WTC11 (cell line): ENCODE results near the gene SEMA4C. TPM values are rescaled to one million over a fixed set of nuclear protein-coding genes. Genes with fewer than 3 reads are reported as not detected.

Source experiments
- ATAC-seq: fragments of 200-7000 bp; cut with Tn5 transposase; 2 replicates; pipeline ENCODE4 v1.10.0; 2021; ENCODE audit warnings: mild to moderate bottlenecking, moderate library complexity
- CTCF ChIA-PET: fragments of 300-600 bp; sonication (Branson Sonifier 250); formaldehyde crosslinking; loops from one replicate; lab custom pipeline; 2021; ENCODE audit warnings: antibody characterized with exemption; lab: Charles Lee
- POLR2A ChIA-PET: fragments of 350-600 bp; sonication (Branson Sonifier 250); formaldehyde crosslinking; loops from one replicate; lab custom pipeline; 2021; ENCODE audit warnings: antibody characterized with exemption; lab: Charles Lee
- DNase-seq: peaks from one replicate; pipeline ENCODE4 v3.0.0; 2021; ENCODE audit warnings: low spot score
- H3K27ac Mint-ChIP-seq: 2 replicates; pipeline ENCODE4 v1.8.0; 2021; ENCODE audit warnings: mixed read lengths
- H3K27me3 Mint-ChIP-seq: 2 replicates; pipeline ENCODE4 v1.8.0; 2021; ENCODE audit warnings: low read depth, mild to moderate bottlenecking, moderate library complexity, mixed read lengths
- H3K36me3 Mint-ChIP-seq: 2 replicates; pipeline ENCODE4 v1.8.0; 2021; ENCODE audit warnings: mixed read lengths
- H3K4me1 Mint-ChIP-seq: 2 replicates; pipeline ENCODE4 v1.8.0; 2022; ENCODE audit warnings: mixed read lengths
- H3K4me3 Mint-ChIP-seq: 2 replicates; pipeline ENCODE4 v1.8.0; 2021; ENCODE audit warnings: mild to moderate bottlenecking, moderate library complexity, mixed read lengths
- H3K9me3 Mint-ChIP-seq: 2 replicates; pipeline ENCODE4 v1.8.0; 2021; ENCODE audit warnings: mixed read lengths
- ATF1 ChIP-seq: sonication (generic); formaldehyde crosslinking; IDR thresholded peaks from 2 replicates; pipeline ENCODE4 v1.8.1; 2023; ENCODE audit warnings: mild to moderate bottlenecking, moderate library complexity, missing genetic modification reagents
- CREB1 ChIP-seq: sonication (generic); formaldehyde crosslinking; IDR thresholded peaks from 2 replicates; pipeline ENCODE4 v1.8.0; 2023; ENCODE audit warnings: mild to moderate bottlenecking, missing genetic modification reagents
- CREM ChIP-seq: sonication (generic); formaldehyde crosslinking; IDR thresholded peaks from 2 replicates; pipeline ENCODE4 v1.8.1; 2022; ENCODE audit warnings: mild to moderate bottlenecking, missing genetic modification reagents, moderate library complexity
- ETV6 ChIP-seq: sonication (generic); formaldehyde crosslinking; IDR thresholded peaks from 2 replicates; pipeline ENCODE4 v1.8.1; 2022; ENCODE audit warnings: mild to moderate bottlenecking, missing genetic modification reagents
- JAZF1 ChIP-seq: fragments of 250-450 bp; sonication (Bioruptor Pico); IDR thresholded peaks from 2 replicates; pipeline ENCODE4 v1.9.0; 2021; ENCODE audit warnings: moderate library complexity, mild to moderate bottlenecking, inconsistent platforms
- MYBL2 ChIP-seq: sonication (generic); formaldehyde crosslinking; IDR thresholded peaks from 2 replicates; pipeline ENCODE4 v1.8.1; 2023; ENCODE audit warnings: mild to moderate bottlenecking, moderate library complexity, missing genetic modification reagents
- OVOL2 ChIP-seq: fragments of 250-450 bp; sonication (Bioruptor Pico); IDR thresholded peaks from 2 replicates; pipeline ENCODE4 v1.9.0; 2021; ENCODE audit warnings: mild to moderate bottlenecking, borderline replicate concordance
- PRRX2 ChIP-seq: fragments of 250-450 bp; sonication (Bioruptor Pico); IDR thresholded peaks from 2 replicates; pipeline ENCODE4 v1.8.0; 2021; ENCODE audit warnings: mild to moderate bottlenecking
- RELA ChIP-seq: sonication (generic); formaldehyde crosslinking; IDR thresholded peaks from 2 replicates; pipeline ENCODE4 v1.8.1; 2022; ENCODE audit warnings: missing genetic modification reagents, mild to moderate bottlenecking, borderline replicate concordance
- SMAD3 ChIP-seq: sonication (generic); formaldehyde crosslinking; IDR thresholded peaks from 2 replicates; pipeline ENCODE4 v1.8.0; 2022; ENCODE audit warnings: missing genetic modification reagents, mild to moderate bottlenecking, borderline replicate concordance
- TCF7 ChIP-seq: sonication (generic); formaldehyde crosslinking; IDR thresholded peaks from 2 replicates; pipeline ENCODE4 v1.8.0; 2022; ENCODE audit warnings: mild to moderate bottlenecking, low read depth, missing genetic modification reagents, moderate library complexity
- TEAD4 ChIP-seq: sonication (generic); formaldehyde crosslinking; IDR thresholded peaks from 2 replicates; pipeline ENCODE4 v1.8.0; 2022; ENCODE audit warnings: mild to moderate bottlenecking, missing genetic modification reagents
- total RNA-seq: library from RNA; stranded (reverse); gene quantifications from 3 replicates; pipeline ENCODE4 v1.2.3, GENCODE V29; 2021
- TF ChIP-seq, protein P1 (sequence below): sonication (generic); formaldehyde crosslinking; IDR thresholded peaks from 2 replicates; pipeline ENCODE4 v1.8.1; 2022; ENCODE audit warnings: mild to moderate bottlenecking, missing genetic modification reagents, moderate library complexity, borderline replicate concordance
- TF ChIP-seq, protein P2 (sequence below): sonication (generic); formaldehyde crosslinking; IDR thresholded peaks from 2 replicates; pipeline ENCODE4 v1.8.0; 2023; ENCODE audit warnings: missing genetic modification reagents, mild to moderate bottlenecking, borderline replicate concordance
- TF ChIP-seq, protein P3 (sequence below): sonication (generic); formaldehyde crosslinking; IDR thresholded peaks from 2 replicates; pipeline ENCODE4 v1.8.0; 2023; ENCODE audit warnings: missing genetic modification reagents
- TF ChIP-seq, protein P4 (sequence below): sonication (generic); formaldehyde crosslinking; IDR thresholded peaks from 2 replicates; pipeline ENCODE4 v1.8.1; 2023; ENCODE audit warnings: mild to moderate bottlenecking, missing genetic modification reagents
- TF ChIP-seq, protein P5 (sequence below): sonication (generic); formaldehyde crosslinking; IDR thresholded peaks from 2 replicates; pipeline ENCODE4 v1.8.1; 2023; ENCODE audit warnings: mild to moderate bottlenecking, missing genetic modification reagents, borderline replicate concordance
- TF ChIP-seq, protein P6 (sequence below): sonication (generic); formaldehyde crosslinking; IDR thresholded peaks from 2 replicates; pipeline ENCODE4 v1.8.1; 2023; ENCODE audit warnings: mild to moderate bottlenecking, moderate library complexity, missing genetic modification reagents

Gene SEMA4C
- total RNA-seq, 1 experiment from 2014 or later, result 81.6 TPM

DNA sequence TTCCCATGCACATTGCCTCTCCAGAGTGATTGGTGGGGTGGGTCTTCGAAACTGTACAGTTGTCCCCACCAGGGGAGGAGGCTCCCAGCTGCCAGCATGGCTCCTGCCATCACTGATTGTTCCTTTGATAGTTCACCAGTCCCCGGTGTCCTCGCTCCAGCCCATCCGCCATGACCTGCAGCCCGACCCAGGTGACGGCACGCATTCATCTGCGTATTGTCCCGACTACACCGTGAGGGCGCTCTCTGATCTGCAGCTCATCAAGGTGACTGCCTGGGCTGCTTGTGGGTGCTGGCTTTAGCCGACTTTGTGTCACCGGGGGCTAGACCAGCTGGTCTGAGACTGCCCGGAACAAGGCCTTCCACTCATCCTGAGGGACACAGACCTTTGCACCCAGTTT is 41.4 kb downstream of the SEMA4C start (continued):
- TF ChIP-seq TEAD4 (CRISPR knock-in tag) (no peak), CREM (CRISPR knock-in tag) (no peak), RELA (no peak), TCF7 (CRISPR knock-in tag) (no peak), ATF1 (CRISPR knock-in tag) (no peak), PRRX2 (CRISPR knock-in tag) (no peak), JAZF1 (CRISPR knock-in tag) (no peak)
- TF ChIP-seq, protein P1, sequence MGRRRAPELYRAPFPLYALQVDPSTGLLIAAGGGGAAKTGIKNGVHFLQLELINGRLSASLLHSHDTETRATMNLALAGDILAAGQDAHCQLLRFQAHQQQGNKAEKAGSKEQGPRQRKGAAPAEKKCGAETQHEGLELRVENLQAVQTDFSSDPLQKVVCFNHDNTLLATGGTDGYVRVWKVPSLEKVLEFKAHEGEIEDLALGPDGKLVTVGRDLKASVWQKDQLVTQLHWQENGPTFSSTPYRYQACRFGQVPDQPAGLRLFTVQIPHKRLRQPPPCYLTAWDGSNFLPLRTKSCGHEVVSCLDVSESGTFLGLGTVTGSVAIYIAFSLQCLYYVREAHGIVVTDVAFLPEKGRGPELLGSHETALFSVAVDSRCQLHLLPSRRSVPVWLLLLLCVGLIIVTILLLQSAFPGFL, result no peak
- TF ChIP-seq, protein P2, sequence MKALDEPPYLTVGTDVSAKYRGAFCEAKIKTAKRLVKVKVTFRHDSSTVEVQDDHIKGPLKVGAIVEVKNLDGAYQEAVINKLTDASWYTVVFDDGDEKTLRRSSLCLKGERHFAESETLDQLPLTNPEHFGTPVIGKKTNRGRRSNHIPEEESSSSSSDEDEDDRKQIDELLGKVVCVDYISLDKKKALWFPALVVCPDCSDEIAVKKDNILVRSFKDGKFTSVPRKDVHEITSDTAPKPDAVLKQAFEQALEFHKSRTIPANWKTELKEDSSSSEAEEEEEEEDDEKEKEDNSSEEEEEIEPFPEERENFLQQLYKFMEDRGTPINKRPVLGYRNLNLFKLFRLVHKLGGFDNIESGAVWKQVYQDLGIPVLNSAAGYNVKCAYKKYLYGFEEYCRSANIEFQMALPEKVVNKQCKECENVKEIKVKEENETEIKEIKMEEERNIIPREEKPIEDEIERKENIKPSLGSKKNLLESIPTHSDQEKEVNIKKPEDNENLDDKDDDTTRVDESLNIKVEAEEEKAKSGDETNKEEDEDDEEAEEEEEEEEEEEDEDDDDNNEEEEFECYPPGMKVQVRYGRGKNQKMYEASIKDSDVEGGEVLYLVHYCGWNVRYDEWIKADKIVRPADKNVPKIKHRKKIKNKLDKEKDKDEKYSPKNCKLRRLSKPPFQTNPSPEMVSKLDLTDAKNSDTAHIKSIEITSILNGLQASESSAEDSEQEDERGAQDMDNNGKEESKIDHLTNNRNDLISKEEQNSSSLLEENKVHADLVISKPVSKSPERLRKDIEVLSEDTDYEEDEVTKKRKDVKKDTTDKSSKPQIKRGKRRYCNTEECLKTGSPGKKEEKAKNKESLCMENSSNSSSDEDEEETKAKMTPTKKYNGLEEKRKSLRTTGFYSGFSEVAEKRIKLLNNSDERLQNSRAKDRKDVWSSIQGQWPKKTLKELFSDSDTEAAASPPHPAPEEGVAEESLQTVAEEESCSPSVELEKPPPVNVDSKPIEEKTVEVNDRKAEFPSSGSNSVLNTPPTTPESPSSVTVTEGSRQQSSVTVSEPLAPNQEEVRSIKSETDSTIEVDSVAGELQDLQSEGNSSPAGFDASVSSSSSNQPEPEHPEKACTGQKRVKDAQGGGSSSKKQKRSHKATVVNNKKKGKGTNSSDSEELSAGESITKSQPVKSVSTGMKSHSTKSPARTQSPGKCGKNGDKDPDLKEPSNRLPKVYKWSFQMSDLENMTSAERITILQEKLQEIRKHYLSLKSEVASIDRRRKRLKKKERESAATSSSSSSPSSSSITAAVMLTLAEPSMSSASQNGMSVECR (CRISPR knock-in tag), result no peak
- TF ChIP-seq, protein P3, sequence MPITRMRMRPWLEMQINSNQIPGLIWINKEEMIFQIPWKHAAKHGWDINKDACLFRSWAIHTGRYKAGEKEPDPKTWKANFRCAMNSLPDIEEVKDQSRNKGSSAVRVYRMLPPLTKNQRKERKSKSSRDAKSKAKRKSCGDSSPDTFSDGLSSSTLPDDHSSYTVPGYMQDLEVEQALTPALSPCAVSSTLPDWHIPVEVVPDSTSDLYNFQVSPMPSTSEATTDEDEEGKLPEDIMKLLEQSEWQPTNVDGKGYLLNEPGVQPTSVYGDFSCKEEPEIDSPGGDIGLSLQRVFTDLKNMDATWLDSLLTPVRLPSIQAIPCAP (CRISPR knock-in tag), result no peak
- TF ChIP-seq, protein P4, sequence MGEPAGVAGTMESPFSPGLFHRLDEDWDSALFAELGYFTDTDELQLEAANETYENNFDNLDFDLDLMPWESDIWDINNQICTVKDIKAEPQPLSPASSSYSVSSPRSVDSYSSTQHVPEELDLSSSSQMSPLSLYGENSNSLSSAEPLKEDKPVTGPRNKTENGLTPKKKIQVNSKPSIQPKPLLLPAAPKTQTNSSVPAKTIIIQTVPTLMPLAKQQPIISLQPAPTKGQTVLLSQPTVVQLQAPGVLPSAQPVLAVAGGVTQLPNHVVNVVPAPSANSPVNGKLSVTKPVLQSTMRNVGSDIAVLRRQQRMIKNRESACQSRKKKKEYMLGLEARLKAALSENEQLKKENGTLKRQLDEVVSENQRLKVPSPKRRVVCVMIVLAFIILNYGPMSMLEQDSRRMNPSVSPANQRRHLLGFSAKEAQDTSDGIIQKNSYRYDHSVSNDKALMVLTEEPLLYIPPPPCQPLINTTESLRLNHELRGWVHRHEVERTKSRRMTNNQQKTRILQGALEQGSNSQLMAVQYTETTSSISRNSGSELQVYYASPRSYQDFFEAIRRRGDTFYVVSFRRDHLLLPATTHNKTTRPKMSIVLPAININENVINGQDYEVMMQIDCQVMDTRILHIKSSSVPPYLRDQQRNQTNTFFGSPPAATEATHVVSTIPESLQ (CRISPR knock-in tag), result no peak
- TF ChIP-seq, all 79 proteins: peak for 0

DNA sequence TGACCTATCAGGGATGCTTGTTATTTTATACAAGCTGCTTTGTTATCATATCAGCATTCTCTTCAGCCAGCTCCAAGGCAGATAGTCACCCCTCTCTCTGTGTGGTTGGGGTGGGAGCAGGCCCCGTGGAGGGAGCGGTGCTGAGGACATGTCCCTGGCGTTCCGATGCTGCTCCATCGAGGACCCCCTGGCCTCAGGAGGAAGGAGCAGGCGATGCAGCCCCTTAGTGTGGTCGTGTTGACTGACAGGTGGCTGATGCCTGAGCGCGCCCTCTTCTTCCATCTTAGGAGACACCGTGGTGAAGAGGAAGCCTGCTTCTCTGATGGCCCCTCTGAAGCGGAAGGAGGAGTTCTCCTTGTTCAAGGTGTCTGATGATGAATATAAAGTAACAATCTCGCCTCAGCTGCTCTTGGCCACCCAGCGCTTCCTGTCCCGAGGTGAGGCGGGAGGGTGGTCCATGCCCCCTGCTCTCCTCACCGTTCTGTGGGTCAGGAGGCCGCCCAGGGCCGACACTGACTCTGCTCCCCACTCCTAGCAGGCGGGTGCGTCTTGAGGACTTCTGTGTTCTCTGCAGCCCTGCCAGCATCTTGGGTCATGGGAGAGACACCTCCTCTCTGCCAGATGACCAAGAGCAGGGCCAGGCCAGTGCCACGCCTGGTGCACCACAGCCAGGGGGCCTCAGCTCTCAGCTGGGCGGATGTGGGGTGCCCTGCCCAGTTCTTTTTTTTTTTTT is 43.2 kb downstream of the SEMA4C start:
- Mint-ChIP-seq H3K9me3 (no peaks in the 10 kb centered on the region), H3K4me1 (peaks cover 1% of the 10 kb centered on the region), H3K27me3 (no peaks in the 10 kb centered on the region), H3K36me3 (peaks cover 60% of the 10 kb centered on the region), H3K4me3 (no peak overlapping the region), H3K27ac (no peak overlapping the region)
- CTCF ChIA-PET, result interaction anchor here (0.9 to 1.4 kb wide), 3 partner anchors 32 to 125 kb away, joined by 3 to 5 read pairs (median 3); no protein-coding TSS in a partner anchor
- POLR2A ChIA-PET, result no interaction called here
- no peak for ATAC-seq
- DNase-seq, result no peak
- TF ChIP-seq, protein P4 (CRISPR knock-in tag), result no peak
- TF ChIP-seq, protein P5, sequence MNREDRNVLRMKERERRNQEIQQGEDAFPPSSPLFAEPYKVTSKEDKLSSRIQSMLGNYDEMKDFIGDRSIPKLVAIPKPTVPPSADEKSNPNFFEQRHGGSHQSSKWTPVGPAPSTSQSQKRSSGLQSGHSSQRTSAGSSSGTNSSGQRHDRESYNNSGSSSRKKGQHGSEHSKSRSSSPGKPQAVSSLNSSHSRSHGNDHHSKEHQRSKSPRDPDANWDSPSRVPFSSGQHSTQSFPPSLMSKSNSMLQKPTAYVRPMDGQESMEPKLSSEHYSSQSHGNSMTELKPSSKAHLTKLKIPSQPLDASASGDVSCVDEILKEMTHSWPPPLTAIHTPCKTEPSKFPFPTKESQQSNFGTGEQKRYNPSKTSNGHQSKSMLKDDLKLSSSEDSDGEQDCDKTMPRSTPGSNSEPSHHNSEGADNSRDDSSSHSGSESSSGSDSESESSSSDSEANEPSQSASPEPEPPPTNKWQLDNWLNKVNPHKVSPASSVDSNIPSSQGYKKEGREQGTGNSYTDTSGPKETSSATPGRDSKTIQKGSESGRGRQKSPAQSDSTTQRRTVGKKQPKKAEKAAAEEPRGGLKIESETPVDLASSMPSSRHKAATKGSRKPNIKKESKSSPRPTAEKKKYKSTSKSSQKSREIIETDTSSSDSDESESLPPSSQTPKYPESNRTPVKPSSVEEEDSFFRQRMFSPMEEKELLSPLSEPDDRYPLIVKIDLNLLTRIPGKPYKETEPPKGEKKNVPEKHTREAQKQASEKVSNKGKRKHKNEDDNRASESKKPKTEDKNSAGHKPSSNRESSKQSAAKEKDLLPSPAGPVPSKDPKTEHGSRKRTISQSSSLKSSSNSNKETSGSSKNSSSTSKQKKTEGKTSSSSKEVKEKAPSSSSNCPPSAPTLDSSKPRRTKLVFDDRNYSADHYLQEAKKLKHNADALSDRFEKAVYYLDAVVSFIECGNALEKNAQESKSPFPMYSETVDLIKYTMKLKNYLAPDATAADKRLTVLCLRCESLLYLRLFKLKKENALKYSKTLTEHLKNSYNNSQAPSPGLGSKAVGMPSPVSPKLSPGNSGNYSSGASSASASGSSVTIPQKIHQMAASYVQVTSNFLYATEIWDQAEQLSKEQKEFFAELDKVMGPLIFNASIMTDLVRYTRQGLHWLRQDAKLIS (CRISPR knock-in tag), result no peak
- no peak for TF ChIP-seq CREB1 (CRISPR knock-in tag)
- TF ChIP-seq ETV6, result no peak
- no peak for TF ChIP-seq SMAD3 (CRISPR knock-in tag)
- no peak for TF ChIP-seq RELA
- TF ChIP-seq, protein P6, sequence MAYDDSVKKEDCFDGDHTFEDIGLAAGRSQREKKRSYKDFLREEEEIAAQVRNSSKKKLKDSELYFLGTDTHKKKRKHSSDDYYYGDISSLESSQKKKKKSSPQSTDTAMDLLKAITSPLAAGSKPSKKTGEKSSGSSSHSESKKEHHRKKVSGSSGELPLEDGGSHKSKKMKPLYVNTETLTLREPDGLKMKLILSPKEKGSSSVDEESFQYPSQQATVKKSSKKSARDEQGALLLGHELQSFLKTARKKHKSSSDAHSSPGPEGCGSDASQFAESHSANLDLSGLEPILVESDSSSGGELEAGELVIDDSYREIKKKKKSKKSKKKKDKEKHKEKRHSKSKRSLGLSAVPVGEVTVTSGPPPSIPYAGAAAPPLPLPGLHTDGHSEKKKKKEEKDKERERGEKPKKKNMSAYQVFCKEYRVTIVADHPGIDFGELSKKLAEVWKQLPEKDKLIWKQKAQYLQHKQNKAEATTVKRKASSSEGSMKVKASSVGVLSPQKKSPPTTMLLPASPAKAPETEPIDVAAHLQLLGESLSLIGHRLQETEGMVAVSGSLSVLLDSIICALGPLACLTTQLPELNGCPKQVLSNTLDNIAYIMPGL (CRISPR knock-in tag), result no peak
- TF ChIP-seq OVOL2 (CRISPR knock-in tag), result no peak
- TF ChIP-seq MYBL2 (CRISPR knock-in tag), result no peak
